Testis (tissue), 3 donors: ENCODE results near the gene RASAL1. TPM values are rescaled to one million over a fixed set of nuclear protein-coding genes. Genes with fewer than 3 reads are reported as not detected.
"Not testable (repeated sequence)": the region's sequence is repeated elsewhere in the genome, so short reads cannot be mapped to it uniquely, and the experiment has no call there.

Experiments used
- DNase-seq: peaks from one replicate; pipeline ENCODE4 v3.0.0-alpha.2; 2019
- H3K27ac ChIP-seq, 2 donors: fragments of 200-600 bp; sonication (generic); one replicate each; pipeline ENCODE4 v1.5.1; 2019
- H3K27me3 ChIP-seq: fragments of 200-600 bp; sonication (generic); one replicate; pipeline ENCODE4 v1.5.1; 2019
- H3K36me3 ChIP-seq: fragments of 200-600 bp; sonication (generic); one replicate; pipeline ENCODE4 v1.5.1; 2017; ENCODE audit warnings: low read depth; ENCODE audit errors: missing control alignments
- H3K4me1 ChIP-seq: fragments of 200-600 bp; sonication (generic); one replicate; pipeline ENCODE4 v1.5.1; 2019
- H3K4me3 ChIP-seq, 2 donors: fragments of 200-600 bp; sonication (generic); one replicate each; pipeline ENCODE4 v1.5.1; 2017 to 2019
- H3K9me3 ChIP-seq: fragments of 200-600 bp; sonication (generic); one replicate; pipeline ENCODE4 v1.5.1; 2017
- CTCF ChIP-seq, 3 experiments: fragments of 450-650 bp in 2 of 3; fragments of 200-600 bp in 1 of 3; sonication (generic) in 1 of 3; IDR thresholded peaks; one replicate each; pipeline ENCODE4 v1.5.1; 2016 to 2019; ENCODE audit warnings: antibody characterized with exemption in 3 of 3, mild to moderate bottlenecking in 2 of 3, moderate library complexity in 1 of 3
- POLR2A ChIP-seq: fragments of 450-650 bp; IDR thresholded peaks from one replicate; pipeline ENCODE4 v1.6.1; 2017; ENCODE audit warnings: antibody characterized with exemption, mild to moderate bottlenecking, moderate library complexity
- WGBS, 2 donors: methylation state at CpG; one replicate each; pipeline ENCODE4 v1.1.5; 2018; 5-methylcytosine and 5-hydroxymethylcytosine counted together
- intact Hi-C: fragments of 100-400 bp; cut with DNase I; formaldehyde crosslinking; loops from one replicate; pipeline ENCODE4 v1.15.1; 2023; ENCODE audit warnings: low total_unique reads
- polyA plus RNA-seq: library from polyadenylated mRNA; stranded (reverse); fragments of 350-450 nt; fragmentation: Illumina TruSeq; extraction: RNeasy Lipid Tissue Mini Kit (QIAGEN cat#74804); gene quantifications from one replicate; pipeline ENCODE4 v1.2.3, GENCODE V29; 2014; ENCODE audit warnings: low read depth, low replicate concordance; ENCODE audit not compliant: insufficient read depth
- total RNA-seq, 2 donors: library from RNA; depleted of rRNA; stranded (reverse); fragments of >200 nt; gene quantifications; one replicate each; pipeline ENCODE4 v1.2.3, GENCODE V29; 2016

The RASAL1 gene
- total and polyA plus RNA-seq, 3 donors from 2014 or later = 5.0 to 20.1 (median 18.2) TPM

- Histone ChIP-seq H3K4me3 (no peak overlapping the region), H3K27me3 (no peaks in the 10 kb centered on the region), H3K4me1 (no peaks in the 10 kb centered on the region), H3K27ac (no peak overlapping the region), H3K9me3 (no peaks in the 10 kb centered on the region), H3K36me3 (no peaks in the 10 kb centered on the region)
- WGBS, 2 donors = 44 to 59% methylated on average over 4 of the region's 4 CpGs
- intact Hi-C loops = no loop called here
- TF ChIP-seq CTCF (IDR thresholded peaks at IDR 0.05) (no peak), POLR2A (no peak)
- DNase-seq = no peak
These were observed 15.4 kb downstream of the RASAL1 start for GRCh38 chr12:113119980-113120669.

DNA sequence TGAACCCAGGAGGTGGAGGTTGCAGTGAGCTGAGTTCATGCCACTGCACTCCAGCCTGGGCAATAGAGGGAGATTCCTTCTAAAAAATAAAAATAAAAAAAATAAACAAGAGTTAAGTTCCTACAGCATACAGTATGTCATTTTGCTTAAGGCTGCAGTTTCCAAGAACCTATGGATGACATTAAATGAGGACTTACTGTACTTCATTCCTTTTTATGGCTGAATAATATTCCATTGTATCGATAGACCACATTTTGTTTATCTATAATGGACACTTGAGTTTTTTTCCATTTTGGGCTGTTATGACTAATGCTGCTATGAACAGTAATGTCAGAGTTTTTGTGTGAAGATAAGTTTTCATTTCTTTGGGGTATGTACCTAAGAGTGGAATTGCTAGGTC, 17.4 kb downstream of the RASAL1 start:
- no peak for DNase-seq
- H3K36me3 ChIP-seq = no peaks in the 10 kb centered on the region
- H3K9me3 ChIP-seq = no peaks in the 10 kb centered on the region
- TF ChIP-seq CTCF (IDR thresholded peaks at IDR 0.05) (no peak), POLR2A (no peak)
- WGBS, 2 donors = 96 to 100% methylated on average over 1 of the region's 1 CpG
- no peaks in the 10 kb centered on the region for H3K4me1 ChIP-seq
- no peaks in the 10 kb centered on the region for H3K27me3 ChIP-seq
- intact Hi-C loops = no loop called here
- no peak overlapping the region for H3K27ac ChIP-seq
- H3K4me3 ChIP-seq = no peak overlapping the region

DNA sequence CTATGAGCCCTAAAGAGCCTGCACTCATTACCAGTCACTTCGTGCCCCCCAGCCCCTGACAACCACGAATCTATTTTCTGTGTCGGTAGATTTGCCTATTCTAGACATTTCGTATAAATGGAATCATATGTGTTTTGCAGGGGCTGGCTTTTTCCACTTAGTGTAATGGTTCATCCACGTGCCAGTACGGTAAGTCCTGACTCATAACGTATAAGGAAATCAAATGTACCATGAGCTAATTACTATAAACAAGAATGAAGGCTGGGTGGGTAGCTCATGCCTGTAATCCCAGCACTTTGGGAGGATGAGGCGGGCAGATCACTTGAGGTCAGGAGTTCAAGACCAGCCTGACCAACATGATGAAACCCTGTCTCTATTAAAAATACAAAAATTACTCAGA, 17.9 kb downstream of the RASAL1 start:
- H3K9me3 ChIP-seq, DNase-seq, H3K27me3 ChIP-seq, H3K4me1 ChIP-seq, H3K27ac ChIP-seq, H3K4me3 ChIP-seq, H3K36me3 ChIP-seq, intact Hi-C loops: not testable (repeated sequence)
- 83 to 90% methylated on average over 8 of the region's 8 CpGs for WGBS, 2 donors

DNA sequence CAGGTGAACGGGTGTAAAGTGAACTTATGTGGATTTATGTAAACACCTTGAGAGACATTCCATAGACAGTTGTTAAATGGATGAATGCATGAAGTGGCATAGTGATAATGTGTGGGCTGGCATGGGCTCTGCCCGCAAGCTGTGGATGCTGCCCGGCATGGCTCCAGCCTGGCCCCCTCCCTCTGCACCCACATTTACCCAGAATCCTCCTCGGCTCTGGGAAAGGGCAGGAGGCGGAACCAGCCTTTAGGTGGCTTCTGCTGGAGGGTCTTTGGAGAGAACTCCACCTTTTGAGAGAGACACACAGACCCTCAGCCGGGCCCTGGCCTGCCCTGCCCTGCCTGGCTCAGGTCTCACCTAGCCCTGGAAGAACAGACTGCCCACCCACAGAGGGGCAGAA, 18.7 kb downstream of the RASAL1 start:
- 68 to 79% methylated on average over 5 to 6 of the region's 6 CpGs for WGBS, 2 donors
- Histone ChIP-seq H3K27ac (no peak overlapping the region), H3K36me3 (no peaks in the 10 kb centered on the region), H3K4me3 (no peak overlapping the region), H3K4me1 (no peaks in the 10 kb centered on the region), H3K9me3 (no peaks in the 10 kb centered on the region), H3K27me3 (no peaks in the 10 kb centered on the region)
- intact Hi-C loops = no loop called here
- no peak for DNase-seq
- no peak for TF ChIP-seq POLR2A
- no peak for TF ChIP-seq CTCF (IDR thresholded peaks at IDR 0.05)

- Histone ChIP-seq H3K9me3 (no peaks in the 10 kb centered on the region), H3K27ac (no peak overlapping the region), H3K4me3 (no peak overlapping the region), H3K36me3 (no peaks in the 10 kb centered on the region), H3K4me1 (no peaks in the 10 kb centered on the region), H3K27me3 (no peaks in the 10 kb centered on the region)
- WGBS, 2 donors = 73 to 78% methylated on average over 16 to 22 of the region's 22 CpGs
- TF ChIP-seq CTCF (IDR thresholded peaks at IDR 0.05) (no peak), POLR2A (no peak)
- intact Hi-C loops = no loop called here
- no peak for DNase-seq
These were observed 20.0 kb downstream of the RASAL1 start for GRCh38 chr12:113115455-113116126.
